Measurements from ENCODE around the gene CRYM.
"Not testable (repeated sequence)": the region's sequence is repeated elsewhere in the genome, so short reads cannot be mapped to it uniquely, and the experiment has no call there.

Gene CRYM

DNA sequence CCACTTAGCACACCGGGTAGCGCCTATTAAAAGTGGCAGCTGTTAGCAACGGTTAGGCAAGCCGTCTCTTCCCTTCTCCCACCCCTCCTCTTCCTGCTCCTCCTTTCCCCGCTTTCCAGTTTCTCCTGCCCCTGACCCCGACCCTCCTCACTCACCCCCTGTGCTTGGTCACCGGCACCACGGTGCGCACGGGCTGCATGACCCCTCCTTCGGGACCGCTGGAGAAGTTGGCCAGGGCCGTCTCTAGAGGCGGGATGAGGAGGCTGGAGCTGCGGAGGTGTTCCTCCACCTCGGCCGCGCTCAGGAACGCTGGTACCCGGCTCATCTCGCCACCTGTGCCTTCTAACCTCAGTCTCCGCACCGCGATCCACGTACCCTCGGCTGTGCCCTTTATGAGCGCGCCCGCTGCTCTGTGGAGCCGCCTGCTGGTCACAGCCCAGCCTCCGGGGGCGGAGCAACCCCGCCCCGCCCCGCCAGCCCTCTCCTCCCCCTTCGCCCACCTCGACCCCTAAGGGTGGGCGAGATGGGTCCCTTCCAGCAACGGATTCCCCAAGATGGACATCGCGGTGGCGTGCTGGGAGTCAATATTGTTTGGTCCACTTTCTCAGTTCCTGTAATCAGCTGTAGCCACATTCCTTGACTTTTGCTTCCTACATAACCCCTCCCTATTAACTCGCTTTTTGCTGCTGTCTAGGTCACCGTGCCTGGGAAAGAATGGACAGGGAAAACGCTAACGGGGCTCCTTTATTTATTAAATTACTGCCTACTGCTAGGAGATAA is at the start of gene CRYM:
Gene CRYM, minus strand, starts transcription at position 364 of the 780 bp plus-strand sequence. Its CDS starts 39 bp downstream, at position 325.
- peak; percentile 81 for DNase-seq

DNA sequence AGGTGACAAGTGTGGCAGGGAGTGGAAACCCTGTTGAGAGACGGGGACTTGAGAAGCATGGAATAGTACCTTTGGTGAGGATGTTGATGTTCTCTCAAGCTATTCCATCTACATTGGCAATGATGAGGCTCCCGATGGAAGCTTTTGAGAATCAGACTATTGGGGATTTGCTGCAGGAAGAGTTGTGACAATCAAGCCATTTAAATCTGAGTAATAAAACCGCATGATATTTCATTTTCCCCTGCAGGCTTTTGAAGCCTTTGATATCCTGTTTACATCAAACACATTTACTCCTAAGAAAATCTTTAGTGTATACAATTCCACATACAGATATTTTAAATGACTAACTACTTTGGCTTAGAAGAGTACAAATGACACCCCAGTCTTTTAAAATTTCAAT is 49.0 kb upstream of the CRYM start:
- DNase-seq: no peak

DNA sequence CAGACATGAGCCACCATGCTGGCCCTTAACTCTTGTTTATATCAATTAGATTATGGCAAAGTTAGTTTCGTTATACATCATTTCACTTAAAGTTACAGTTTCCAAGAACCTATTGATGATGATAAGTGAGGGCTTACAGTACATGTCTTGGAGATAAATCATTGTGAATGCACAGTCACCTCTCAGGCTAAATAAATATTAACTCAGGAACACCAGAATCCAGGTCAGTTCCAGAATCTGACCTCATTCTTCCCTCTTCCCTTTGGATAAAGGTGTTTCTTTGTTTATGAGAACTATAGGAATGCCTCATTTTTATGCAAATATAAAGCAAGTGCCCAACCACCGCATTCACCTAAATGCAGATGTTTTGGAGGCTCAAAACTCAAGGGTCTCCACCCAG is 48.4 kb upstream of the CRYM start:
- DNase-seq: no peak

DNA sequence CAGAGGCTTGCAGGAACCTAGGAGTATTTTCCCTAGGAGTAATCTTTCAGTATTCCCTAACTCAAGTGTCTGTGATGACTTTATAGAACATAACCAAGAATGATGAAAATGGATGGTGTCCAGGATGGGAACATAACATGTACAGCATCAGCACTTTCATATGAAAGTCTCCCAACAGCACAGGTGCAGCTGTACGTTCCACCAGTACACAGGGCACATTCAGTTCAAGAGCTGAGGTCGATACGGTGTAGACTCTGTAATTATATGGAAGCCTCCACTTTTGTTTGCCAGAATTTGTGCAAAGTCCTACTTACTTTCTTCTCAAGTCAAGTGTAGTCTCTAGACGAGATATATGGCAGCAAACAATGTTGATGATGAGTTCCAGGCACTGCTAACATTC is 46.2 kb upstream of the CRYM start:
- no peak for DNase-seq

DNA sequence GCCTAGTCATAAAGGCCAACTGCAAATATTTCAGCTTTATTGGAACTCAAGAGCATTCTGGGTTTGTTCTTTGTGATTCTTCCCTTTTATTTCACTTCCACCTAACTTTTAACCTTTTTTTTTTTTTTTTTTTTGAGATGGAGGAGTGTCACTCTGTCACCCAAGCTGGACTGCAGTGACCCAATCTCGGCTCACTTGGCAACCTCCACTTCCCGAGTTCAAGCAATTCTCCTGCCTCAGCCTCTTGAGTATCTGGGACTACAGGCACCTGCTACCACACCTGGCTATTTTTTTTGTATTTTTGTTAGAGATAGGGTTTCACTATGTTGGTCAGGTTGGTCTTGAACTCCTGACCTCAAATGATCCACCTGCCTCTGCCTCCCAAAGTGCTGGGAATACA is 44.2 kb upstream of the CRYM start:
- DNase-seq: not testable (repeated sequence)

DNA sequence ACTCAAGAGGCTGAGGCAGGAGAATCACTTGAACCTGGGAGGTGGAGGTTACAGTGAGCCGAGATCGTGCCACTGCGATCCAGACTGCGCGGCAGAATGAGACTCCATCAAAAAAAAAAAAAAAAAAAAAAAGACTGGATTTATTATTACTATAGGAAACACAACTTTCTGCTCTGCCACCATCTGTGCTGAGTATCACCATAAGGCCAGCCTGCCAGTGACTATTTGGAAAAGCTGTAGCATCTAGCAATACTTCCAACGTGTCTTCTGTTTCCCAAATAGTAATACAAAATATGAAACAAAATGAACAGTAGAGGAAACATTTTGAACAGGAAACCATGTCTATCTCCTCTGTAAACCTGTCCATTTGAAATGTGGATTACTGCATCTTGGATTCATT is 43.6 kb upstream of the CRYM start:
- no peak for DNase-seq

DNA sequence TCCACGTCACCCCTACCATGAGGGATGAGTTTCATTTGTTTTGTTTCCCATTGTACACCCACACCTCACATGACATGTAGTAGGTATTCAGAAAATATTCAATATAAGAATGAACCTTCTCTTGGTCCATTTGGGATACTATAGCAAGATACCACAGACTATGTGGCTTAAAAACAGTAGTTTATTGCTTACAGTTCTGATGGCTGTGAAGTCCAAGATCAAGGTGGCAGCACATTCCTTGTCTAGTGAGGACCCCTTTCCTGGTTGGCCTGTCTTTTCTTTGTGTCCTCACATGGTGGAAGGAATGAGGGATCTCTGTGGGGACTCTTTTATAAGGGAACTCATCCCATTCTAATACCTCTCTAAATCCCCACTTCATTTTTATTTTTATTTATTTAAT is 36.2 kb upstream of the CRYM start:
- DNase-seq: no peak

DNA sequence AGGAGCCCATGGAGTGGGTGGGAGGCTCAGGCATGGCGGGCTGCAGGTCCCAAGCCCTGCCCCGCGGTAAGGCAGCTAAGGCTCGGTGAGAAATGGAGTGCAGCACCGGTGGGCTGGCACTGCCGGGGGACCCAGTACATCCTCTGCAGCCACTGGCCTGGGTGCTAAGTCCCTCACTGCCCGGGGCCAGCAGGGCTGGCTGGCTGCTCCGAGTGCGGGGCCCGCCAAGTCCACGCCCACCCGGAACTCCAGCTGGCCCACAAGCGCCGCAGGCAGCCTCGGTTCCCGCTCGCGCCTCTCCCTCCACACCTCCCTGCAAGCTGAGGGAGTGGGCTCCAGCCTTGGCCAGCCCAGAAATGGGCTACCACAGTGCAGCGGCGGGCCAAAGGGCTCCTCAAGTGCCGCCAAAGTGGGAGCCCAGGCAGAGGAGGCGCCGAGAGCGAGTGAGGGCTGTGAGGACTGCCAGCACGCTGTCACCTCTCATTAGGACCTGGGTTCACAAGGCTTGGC is 34.8 kb upstream of the CRYM start:
- DNase-seq: not testable (repeated sequence)

DNA sequence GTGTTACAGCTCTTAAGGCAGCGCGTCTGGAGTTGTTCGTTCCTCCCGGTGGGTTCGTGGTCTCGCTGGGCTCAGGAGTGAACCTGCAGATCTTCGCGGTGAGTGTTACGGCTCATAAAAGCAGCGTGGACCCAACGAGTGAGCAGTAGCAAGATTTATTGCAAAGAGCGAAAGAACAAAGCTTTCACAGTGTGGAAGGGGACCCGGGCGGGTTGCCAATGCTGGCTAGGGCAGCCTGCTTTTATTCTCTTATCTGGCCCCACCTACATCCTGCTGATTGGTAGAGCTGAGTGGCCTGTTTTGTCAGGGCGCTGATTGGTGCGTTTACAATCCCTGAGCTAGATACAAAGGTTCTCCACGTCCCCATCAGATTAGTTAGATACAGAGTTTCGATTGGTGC is 34.0 kb upstream of the CRYM start:
- not testable (repeated sequence) for DNase-seq

DNA sequence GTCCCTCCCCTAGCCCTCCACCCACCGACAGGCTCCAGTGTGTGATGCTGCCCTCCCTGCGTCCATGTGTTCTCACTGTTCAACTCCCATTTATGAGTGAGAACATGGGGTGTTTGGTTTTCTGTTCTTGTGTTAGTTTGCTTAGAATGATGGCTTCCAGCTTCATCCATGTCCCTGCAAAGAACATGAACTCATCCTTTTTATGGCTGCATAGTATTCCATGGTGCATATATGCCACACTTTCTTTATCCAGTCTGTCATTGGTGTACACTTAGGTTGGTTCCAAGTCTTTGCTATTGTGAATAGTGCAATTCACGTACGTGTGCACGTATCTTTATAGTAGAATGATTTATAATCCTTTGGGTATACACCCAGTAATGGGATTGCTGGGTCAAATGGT is 28.6 kb upstream of the CRYM start:
- not testable (repeated sequence) for DNase-seq

DNA sequence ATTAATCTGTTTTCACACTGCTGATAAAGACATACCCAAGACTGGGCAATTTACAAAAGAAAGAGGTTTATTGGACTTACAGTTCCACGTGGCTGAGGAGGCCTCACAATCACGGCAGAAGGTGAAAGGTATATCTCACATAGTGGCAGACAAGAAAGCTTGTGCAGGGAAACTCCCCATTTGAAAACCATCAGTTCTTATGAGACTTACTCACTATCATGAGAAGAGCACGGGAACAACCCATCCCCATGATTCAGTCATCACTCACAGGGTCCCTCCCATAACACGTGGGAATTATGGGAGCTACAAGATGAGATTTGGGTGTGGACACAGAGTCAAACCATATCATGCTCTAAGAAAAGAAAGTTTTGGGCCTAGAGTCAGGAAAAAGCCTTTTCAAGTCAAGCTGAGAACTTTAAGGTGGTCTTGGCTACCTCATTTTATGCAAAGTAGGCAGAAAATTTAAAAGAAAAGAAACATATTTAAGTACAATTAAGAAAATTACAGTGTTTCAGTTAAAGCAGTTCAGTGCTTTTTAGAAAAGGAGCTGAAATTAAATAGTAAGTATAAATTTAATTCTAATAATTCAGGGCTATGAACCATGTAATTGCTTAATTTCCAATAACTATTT is 24.9 kb upstream of the CRYM start:
- no peak for DNase-seq

DNA sequence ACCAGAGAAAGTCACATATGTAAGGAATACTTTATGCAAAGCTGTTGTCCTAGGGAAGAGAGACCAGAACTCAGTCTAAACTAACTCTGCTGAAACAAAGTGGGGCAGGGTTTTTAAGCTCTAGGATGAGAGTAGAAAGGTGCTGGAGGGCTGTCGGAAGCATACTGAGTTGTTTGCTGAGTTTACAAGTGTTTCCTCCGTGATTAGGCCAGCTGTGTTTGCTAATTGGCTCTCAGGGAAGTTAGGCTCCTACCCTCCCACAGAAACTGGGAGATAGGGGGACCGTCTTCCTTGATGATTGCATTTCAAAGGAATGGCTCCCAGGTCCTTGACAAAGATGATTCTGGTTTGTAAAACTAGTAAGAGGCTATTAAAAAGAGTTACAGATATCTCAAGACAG is 24.4 kb upstream of the CRYM start:
- peak; percentile 39 for DNase-seq

DNA sequence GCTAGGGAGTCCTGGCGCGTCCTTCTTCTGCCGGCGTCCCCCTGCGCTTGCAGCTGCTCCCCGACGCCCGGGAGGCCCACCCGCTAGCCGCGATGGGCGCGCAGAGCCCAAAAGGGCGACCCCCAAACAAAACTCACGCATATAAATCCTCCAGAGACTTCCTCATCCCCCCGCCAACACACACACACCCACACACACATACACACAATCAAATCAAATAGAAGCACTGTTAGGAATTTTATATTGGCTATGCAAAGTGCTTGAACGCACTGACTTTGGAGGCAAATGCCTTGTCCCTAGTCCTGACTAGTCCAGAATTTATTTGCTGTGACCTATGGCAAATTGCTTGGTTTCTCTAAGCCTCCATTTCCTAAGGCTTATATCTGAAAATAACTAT is 23.8 kb upstream of the CRYM start:
- DNase-seq: no peak

DNA sequence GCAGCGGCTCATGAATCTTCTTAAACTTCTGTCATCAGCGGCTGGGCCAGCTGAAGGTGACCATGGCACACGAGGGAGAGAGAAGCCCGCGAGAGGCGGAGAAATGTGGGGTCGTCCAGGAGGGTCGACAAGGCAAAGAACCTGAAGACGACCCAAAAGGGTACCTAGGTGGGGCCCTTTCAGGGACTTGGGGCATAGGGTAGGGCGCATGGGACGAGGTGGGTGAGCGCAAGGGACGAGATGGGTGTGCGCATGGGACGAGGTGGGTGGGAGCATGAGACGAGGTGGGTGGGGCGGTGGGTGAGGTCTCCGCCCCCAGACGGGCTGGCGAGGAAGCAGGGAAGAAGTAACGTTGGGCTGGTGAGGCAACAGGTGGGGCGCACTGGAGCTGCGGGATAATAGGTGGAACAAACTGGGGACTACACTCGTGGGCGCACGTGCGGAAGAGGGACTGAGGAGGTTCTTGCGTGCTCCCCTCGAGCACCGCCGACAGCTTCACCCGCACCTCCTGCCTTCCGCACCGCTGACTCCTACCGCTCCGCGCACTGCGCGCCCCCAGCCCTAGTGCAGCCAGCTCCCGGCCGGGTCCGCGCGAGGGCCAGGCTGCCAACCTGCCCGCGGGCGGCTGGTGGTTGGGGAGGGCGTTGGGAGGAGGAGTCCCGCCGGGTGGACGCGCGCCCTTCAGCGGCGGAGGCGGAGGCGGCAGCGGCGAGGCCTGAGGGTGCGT is 23.2 kb upstream of the CRYM start:
- DNase-seq: peak; percentile 82

DNA sequence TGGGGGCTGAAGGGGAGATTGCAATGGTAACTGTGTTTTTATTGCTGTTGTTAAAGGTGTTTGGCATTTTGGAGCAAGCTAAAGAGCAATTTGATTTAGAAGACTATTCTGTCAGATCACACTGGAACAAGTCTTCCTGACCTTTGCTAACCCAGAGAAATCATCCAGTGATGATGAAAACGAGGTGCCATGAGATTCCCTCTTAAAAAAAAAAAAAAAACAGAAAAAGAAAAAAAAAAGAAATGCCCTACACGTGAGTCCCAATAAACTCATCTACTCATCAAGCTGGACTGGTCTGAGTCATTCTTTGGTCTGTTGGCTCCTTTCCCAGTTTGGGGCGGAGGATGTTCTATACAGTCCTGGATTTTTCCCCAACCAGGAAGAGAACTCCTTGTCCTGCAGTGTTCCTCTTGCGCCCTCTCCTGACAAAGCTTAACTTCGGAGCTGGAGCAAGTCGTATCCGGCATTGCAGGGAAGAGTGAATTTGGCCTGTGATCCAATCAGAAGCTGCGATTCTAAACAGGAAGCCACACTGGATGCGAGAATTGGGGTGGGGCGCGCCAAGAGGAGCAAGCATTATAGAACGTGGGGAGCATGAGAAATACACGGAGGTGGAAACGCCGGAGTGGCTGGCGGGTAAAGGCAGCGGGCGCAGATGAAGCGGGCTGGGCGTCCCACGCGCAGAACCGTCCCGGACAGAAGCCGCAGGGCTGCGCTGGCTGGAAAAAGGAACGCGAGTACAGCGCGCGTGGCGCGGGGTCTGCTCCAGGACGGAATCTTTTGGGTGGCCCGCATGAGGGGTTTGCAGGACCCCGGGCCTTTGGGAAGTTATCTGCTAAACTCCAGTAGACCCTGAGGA is 22.4 kb upstream of the CRYM start:
- DNase-seq: peak; percentile 98

DNA sequence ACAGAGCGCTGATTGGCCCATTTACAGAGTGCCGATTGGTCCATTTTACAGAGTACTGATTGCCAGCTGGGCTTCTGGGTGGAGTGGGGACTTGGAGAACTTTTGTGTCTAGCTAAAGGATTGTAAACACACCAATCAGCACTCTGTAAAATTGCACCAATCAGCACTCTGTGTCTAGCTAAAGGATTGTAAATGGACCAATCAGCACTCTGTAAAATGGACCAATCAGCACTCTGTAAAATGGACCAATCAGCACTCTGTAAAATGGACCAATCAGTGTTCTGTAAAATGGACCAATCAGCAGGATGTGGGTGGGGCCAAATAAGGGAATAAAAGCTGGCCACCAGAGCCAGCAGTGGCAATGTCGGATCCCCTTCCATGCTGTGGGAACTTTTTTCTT is 11.7 kb upstream of the CRYM start:
- DNase-seq: not testable (repeated sequence)

DNA sequence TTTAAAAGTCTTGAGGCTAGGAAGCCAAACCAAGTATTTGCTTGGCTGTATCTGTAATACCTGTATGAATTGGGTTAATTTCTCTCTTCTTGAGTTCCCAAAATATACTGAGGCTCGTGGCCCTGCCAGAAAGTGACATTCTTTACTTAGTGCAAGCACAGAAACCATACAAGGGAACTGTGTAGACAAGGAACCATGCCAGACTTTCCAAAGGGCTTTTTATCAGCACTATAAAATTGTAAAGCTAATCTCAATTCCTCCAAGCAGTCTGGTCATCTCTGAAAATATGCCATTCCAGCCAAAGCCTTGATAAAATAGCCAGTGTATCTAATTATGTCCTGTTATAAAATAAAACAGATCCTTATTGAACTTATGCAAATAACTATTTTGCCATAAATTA is 7.2 kb upstream of the CRYM start:
- no peak for DNase-seq

DNA sequence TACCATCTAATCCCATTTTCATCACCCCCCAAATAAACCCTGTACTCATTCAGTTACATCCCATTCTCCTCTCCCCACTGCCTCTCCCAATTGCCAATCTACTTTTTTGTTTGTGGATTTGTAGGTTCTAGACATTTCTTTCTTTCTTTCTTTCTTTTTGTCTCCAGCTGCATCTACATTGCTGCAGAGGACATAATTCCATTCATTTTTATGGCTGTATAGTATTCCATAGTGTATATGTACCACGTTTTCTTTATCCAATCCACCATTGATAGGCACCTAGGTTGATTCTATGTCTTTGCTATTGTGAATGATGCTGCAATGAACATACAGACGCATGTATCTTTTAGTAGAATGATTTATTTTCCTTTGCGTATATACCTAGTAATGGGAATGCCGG is 6.3 kb upstream of the CRYM start:
- no peak for DNase-seq

DNA sequence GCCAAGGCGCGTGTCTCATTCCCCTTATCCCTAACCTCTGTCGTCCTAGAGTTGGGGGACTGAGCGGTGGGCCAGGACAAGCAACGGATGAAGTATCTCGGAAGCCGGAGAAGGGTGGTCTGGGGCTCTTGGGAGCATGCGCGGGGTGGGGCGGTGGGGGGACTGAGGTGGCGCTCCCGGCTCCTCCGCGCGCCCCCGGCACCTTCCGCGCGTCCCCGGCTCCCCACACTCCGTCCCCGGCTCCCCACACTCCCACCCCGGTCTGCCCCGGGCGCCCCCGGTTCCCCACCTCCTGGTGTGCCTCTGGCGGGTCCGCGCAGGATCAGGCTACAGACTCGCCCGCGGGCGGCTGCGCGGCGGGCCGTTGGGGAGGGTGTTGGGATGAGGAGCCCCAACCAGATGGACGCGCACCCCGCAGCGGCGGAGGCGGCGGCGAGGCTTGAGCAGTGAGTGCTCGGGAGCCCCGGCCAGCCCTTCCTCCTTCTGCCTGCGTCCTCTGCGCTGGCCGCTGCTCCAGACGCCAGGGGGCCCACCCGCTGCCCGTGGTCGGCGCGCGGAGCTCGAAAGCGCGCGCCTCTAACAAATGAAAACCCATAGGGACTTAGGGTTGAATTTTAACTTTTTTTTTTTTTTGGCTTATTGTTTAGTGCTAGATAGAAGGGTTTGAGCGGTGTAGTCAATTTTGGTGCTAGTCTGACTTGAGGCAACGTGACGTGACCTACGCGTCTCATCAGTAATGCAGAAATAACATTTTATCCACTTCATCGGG is 5.6 kb upstream of the CRYM start:
- peak; percentile 21 for DNase-seq

DNA sequence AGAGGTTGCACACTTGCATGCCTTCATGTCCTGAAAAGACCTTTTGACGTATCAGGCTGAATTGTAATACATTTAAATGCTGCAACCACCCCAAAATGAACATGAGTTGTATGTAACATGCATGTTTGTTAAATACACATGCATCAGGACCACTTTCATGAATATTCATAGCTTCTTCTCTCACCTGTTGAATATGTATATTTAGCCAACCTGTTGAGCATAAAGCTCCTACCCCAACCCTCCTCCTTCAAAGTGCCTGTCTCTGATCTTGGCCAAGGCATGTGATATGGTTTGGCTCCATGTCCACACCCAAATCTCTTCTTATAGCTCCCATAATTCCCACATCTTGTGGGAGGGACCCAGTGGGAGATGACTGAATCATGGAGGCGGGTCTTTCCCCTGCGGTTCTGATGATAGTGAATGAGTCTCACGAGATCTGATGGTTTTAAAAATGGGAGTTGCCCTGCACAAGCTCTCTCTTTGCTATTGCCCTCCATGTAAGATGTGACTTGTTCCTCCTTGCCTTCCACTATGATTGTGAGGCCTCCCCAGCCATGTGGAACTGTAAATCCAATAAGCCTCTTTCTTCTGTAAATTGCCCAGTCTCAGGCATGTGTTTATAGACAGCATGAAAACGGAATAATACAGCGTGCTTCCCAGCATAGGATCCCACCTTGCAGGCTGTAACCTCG is 3.8 kb upstream of the CRYM start:
- DNase-seq: no peak

DNA sequence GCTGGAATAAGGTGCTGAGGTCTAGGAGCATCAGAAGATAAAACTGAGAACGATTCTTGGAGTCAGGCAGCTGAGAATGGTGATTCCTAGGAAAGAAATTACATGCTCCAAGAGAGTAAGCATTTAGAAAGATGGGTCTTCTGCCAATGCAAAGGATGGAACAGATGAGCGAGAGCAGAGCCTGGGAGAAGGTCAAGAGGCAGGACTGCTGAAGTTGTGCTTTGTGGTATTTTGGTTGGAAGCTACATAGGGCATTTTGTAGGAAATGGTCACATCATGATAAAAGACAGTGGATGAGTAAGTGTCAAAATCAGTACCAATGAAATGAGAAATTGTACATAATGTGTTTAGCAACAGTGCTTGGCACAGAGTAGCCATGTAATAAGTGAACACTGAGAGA is 1.4 kb upstream of the CRYM start:
- DNase-seq: no peak

Measured in NCI-H345 (cell line).